ENCODE measurements around the gene ZNF667.
A peak's percentile ranks its signal among the peaks of the same experiment; 100 is the strongest.

Gene ZNF667

DNA sequence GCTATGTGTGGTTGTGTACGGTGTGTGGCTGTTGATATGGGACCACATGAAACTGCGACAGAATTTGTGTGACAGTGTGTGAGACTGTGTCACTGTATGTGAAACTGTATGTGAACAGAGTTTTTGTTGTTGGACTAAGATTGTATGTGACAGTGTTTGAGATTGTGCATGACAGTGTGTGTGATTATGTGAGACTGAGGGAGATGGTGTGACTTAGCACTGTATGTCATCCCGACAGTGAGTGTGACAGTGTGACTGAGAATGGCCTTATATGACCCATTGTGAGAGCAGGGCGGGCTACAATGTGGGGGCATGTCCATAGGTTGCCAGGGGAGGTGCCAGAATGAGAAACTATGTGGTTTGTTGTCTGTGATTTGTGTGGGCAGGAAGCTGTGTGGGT, 72.1 kb downstream of the ZNF667 start:
- peak overlapping the region; percentile 84 for H3K4me3 ChIP-seq (ENCODE audit: low read depth, low read length)
- DNase-seq (ENCODE audit: low read depth) = no peak
- TF ChIP-seq, protein P1, sequence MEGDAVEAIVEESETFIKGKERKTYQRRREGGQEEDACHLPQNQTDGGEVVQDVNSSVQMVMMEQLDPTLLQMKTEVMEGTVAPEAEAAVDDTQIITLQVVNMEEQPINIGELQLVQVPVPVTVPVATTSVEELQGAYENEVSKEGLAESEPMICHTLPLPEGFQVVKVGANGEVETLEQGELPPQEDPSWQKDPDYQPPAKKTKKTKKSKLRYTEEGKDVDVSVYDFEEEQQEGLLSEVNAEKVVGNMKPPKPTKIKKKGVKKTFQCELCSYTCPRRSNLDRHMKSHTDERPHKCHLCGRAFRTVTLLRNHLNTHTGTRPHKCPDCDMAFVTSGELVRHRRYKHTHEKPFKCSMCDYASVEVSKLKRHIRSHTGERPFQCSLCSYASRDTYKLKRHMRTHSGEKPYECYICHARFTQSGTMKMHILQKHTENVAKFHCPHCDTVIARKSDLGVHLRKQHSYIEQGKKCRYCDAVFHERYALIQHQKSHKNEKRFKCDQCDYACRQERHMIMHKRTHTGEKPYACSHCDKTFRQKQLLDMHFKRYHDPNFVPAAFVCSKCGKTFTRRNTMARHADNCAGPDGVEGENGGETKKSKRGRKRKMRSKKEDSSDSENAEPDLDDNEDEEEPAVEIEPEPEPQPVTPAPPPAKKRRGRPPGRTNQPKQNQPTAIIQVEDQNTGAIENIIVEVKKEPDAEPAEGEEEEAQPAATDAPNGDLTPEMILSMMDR (IDR thresholded peaks at IDR 0.05; ENCODE audit: low read depth, low read length, missing control alignments) = no peak
- in situ Hi-C loops (cut with HindIII; ENCODE audit: low sequenced_read_pairs) = no loop called here

DNA sequence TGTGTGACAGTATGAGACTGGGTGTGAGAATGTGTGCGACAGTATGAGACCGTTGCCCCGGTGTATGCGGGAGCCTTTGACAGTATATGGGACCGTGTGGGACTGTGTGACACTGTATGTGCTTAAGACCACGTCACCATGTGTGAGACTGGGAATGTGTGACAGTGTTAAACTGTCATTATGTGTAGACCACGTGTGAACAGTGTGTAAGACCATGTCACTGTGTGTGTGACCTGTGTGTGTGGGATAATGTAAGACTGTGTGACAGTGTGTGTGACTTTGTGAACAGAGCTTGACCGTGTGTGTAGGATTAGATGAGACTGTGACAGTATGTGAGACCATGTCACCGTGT, 72.5 kb downstream of the ZNF667 start:
- peak overlapping the region; percentile 84 for H3K4me3 ChIP-seq (ENCODE audit: low read depth, low read length)
- in situ Hi-C loops (cut with HindIII; ENCODE audit: low sequenced_read_pairs) = no loop called here
- no peak for DNase-seq (ENCODE audit: low read depth)
- TF ChIP-seq, protein P1 (IDR thresholded peaks at IDR 0.05; ENCODE audit: low read depth, low read length, missing control alignments) = no peak

DNA sequence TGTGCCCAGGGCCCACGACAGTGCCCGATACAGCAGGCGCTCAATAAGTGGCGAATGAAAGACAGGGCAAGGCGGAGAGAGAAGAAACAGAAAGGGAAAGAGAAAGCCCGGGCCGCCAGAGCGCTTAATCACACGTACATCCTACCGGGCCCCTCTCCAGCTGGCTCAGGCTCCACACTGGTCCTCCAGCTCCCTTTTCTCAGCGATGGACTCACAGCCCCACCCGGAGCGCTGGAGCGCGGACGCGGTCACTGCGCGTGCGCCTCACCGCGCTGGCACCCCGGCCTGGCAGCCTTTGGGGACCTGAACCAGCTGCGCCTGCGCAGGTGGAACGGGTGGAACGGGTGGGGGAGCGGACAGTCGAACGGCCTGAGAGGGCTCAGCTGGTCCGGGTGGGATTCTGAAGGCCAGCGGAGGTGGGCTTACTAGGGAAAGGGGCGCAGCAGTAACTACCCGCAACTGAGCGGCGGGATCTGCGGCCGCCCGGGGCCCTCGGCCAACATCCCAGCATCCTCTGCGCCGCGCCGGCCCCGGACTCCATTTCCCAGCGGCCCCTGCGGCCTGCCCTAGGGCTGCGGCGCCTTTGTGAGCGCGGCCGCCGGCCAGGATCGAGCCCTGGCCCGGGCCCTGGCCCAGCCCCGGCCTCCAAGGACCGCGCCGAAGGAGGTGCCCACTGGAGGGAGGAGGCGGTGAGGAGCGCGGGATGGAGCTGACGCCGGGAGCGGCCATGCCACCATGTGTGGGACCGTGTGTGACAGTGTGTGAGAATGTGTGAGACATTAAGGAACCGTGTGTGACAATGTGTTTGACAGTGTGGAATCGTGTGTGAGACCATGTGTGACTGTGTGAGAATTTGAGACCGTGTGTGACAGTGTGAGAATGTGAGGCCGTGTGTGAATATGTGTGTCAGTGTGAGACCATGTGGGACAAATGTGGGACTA, 73.1 kb downstream of the ZNF667 start, which contains the start of gene ZNF583:
Gene ZNF583 (plus strand): TSS at position 569 of the 941 bp plus-strand sequence. CDS start 2,783 bp downstream, outside the sequence.
- peak within 1 kb of the TSS; percentile 84 for H3K4me3 ChIP-seq (ENCODE audit: low read depth, low read length)
- TF ChIP-seq, protein P1 (IDR thresholded peaks at IDR 0.05; ENCODE audit: low read depth, low read length, missing control alignments) = no peak
- in situ Hi-C loops (cut with HindIII; ENCODE audit: low sequenced_read_pairs) = no loop called here
- DNase-seq (ENCODE audit: low read depth) = peak; percentile 95

DNA sequence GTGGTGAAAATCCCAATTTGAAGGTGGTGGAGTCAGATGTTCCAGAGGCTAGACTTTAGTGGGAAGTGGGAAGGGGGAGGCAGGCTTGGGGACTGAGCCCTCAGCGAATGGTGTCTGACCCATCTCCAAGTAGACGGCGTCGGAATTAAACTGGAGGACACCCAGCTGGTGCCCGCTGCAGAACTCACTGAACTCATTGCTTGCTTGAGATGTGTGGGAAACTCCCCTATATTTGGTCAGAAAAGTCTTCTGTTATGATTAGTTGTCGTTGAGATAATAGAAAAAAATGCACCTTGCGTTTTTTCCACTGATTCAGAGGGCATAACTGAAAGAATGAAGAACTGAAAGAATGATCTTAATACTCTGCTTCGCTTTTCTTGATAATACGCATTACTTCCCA, 73.9 kb downstream of the ZNF667 start:
- in situ Hi-C loops (cut with HindIII; ENCODE audit: low sequenced_read_pairs) = no loop called here
- TF ChIP-seq, protein P1 (IDR thresholded peaks at IDR 0.05; ENCODE audit: low read depth, low read length, missing control alignments) = no peak
- H3K4me3 ChIP-seq (ENCODE audit: low read depth, low read length) = peak overlapping the region; percentile 84
- DNase-seq (ENCODE audit: low read depth) = no peak

DNA sequence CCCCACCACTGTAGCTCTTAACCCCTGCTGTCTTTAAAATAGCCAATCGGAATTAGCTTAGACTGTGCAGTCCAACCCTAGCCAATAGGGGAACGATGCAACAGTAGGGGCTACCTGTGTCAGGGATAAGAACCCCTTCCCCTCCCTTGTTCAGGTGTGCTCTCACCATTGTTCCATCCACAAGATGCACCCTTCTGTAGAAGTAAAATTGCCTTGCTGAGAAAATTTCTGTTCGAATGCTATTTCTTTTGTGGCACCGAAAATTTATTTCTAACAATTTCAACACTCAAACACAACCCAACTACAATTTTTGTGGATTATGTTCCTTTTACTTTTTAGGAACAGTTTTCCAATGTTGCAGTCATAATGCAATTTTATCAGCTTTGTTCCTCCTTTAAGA, 76.7 kb downstream of the ZNF667 start:
- no peak for DNase-seq (ENCODE audit: low read depth)
- in situ Hi-C loops (cut with HindIII; ENCODE audit: low sequenced_read_pairs) = no loop called here
- H3K4me3 ChIP-seq (ENCODE audit: low read depth, low read length) = no peak overlapping the region
- TF ChIP-seq, protein P1 (IDR thresholded peaks at IDR 0.05; ENCODE audit: low read depth, low read length, missing control alignments) = no peak

DNA sequence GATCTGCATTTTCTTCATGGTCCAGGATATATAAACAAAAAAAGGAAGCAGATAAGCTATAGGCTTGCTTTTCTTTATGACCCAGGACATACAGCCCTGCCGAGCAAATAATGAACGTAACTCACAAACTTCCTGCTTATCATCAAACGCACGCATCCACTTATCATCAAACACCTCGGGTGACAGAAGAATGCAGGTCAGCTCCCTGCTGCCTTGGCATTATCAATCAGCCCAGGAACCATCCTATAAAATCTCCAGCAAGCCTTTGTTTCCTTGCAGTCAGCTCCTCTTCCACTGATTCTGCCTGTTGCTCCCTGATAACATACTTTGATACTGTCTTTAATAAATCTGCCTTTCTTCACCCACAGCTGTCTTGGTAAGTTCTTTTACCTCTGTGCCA, 78.3 kb downstream of the ZNF667 start:
- in situ Hi-C loops (cut with HindIII; ENCODE audit: low sequenced_read_pairs) = no loop called here
- H3K4me3 ChIP-seq (ENCODE audit: low read depth, low read length) = no peak overlapping the region
- TF ChIP-seq, protein P1 (IDR thresholded peaks at IDR 0.05; ENCODE audit: low read depth, low read length, missing control alignments) = no peak
- DNase-seq (ENCODE audit: low read depth) = no peak
